ENCODE results near the gene MAP7. TPM values are rescaled to one million over a fixed set of nuclear protein-coding genes. Genes with fewer than 3 reads are reported as not detected.
"Not testable (repeated sequence)": the region's sequence is repeated elsewhere in the genome, so short reads cannot be mapped to it uniquely, and the experiment has no call there.

Gene MAP7
- total RNA-seq, 1 experiment from 2014 or later = 1.3 TPM

DNA sequence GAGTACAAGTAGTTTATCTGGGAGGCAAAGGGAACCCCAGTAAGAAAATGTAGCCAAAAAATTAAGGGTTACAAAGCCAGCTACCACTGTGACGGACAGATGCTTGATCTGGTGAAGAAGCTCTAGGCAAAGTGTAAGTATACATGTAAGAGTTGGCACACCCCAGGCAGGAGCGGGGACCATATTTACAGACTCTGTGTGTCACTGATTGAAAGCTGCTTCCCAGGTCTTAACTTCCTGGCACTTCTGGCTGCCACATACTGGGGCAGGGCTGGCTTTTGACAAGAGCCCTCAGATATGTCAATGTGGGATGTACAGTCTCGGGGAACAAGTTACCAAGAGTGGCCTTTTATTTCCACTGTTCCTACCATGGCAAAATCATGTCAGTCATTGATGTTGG lies 212.6 kb downstream of the MAP7 start:
- DNase-seq (ENCODE audit: low spot score) = no peak

DNA sequence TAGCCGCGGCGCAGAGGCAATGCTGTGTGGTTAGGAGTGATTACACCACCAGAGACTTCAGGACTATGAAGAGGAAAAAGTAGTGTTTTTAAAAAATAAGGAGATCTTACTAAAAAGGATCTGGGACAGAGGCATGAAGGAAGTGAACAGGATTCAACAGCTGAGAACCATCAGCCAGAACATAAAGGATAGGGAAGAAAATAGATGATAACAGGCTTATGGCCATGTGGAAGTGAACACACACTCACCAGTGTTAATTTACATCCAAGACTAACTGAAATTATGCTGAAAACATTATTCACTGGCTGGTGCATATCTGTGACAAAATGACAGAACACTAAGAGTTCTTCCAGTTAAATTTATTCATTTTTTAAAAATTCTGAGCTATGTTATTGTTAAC lies 213.1 kb downstream of the MAP7 start:
- DNase-seq (ENCODE audit: low spot score) = no peak

DNA sequence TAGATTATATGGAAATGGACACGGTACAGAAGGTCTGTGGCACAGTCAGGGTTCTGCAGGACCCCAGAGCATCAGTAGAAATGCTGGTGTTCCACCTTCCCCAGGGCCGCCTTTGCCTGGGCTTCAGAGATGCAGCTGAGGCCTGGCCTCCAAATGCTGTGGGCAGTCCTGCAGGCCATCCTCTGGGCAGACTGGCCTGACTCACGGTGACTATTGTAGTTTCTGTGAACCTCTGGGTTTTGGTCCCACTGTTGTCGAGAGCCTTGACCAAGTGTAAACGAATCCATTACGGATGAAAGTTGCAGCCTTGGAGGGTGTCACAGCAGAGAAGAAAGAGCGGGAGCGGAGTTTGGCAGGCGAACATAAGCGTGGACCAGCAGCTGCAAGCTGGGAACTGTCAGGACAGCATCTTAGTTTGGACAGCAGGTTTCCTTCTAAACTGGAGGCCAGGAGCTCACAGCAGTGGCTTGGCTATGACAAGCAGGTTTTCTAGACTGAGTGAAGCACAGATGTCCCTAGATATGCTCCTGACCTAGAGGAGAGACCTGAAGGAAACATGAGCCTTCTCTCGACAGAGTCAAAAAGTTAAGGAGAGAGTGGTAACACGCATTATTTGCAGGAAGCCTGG lies 214.4 kb downstream of the MAP7 start:
- no peak for DNase-seq (ENCODE audit: low spot score)

GRCh38 chr6:136334853-136335252 lies 215.4 kb downstream of the MAP7 start:
- DNase-seq (ENCODE audit: low spot score) = no peak

- no peak for DNase-seq (ENCODE audit: low spot score)
Observed at GRCh38 chr6:136334465-136334846, 215.8 kb downstream of the MAP7 start.

DNA sequence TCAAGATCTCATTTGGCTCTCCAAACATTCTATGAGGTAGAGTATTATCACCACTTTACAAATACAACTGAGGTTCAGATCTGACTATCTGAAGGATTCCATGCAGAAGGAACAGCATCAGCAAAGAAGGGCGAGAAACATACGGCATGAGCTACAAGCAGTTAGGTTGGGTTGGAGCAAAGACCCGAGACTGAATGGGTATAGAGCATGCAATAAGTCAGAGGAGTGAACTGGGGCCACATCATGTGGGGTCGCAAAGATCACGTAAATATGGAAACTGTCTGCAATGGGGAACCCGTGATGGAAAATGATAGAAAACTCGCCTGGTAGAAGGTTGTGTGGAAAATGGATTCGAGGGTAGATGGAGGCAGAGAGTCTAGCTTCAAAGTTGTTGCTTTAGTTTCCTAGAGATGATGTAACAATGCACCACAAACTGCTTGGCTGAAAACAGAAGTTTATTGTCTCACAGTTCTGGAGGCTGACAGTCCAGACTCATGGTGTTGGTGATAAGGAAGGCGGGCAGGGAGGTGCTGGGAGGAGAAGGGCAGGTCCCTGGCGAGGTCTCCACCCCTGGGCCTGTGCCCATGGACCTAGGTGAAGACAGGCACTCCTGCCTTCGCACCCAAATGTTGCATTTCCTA lies 216.3 kb downstream of the MAP7 start:
- no peak for DNase-seq (ENCODE audit: low spot score)

DNA sequence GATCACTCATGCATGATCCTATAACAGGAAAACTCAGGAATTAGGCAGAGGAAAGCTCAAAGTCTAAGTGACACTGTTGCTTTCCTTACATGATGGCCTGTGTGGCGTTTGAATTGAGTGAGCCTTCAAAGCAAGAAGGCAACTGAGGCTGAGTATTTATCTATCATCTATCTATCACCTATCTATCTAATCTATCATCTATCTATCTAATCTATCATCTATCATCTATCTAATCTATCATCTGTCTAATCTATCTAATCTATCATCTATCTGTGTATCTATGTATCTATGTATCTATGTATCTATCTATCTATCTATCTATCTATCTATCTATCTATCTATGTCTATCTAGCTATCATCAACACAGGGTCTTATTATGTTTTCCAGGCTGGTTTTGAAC lies 218.8 kb downstream of the MAP7 start:
- no peak for DNase-seq (ENCODE audit: low spot score)

DNA sequence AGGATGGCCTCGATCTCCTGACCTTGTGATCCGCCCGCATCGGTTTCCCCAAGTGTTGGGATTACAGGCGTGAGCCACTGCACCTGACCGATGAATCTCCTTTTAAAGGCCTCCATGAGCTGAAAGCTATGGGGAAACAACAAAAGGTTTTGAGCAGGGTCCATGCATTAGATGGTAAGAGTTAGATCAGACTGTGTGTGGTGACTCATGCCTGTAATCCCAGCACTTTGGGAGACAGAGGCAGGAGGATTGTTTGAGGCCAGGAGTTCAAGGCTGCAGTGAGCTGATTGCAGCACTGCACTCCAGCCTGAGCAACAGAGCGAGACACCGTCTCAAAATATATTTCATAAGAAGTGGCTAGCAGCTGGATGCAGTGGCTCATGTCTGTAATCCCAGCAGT lies 219.6 kb downstream of the MAP7 start:
- no peak for DNase-seq (ENCODE audit: low spot score)

GRCh38 chr6:136326038-136326553 lies 224.1 kb downstream of the MAP7 start:
- no peak for DNase-seq (ENCODE audit: low spot score)

- DNase-seq (ENCODE audit: low spot score) = no peak
Observed at GRCh38 chr6:136324686-136325380, 225.4 kb downstream of the MAP7 start.

DNA sequence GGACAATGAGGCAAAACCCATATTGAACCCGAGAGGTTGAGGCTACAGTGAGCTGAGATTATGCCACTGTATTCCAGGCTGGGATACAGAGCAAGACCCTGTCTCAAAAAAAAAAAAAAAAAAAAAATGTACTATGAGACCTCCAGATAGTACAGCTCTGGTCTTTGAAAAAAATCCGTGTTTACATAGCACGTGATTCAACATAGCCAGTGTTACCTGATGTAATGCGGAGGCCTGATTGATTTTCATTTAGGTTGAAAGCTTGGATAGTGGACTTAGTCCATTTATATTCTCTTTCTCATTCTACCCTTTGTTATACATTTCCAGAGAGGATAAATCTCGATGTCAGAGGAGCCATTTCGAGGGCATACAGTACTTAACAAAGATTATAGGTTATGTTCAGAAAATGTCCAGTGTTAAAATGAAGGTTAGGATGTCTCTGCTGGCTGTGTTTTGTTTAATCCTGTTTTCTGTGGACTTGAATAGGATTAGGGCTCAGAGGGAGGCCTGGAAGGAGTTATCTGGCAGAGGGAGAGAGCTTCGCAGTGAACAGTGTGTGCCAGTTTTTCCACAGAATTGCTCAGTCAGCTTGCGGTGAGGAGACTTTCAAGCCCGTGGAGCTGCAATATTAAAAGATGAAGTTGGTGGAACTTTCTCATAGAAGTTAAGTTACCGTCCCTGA lies 226.7 kb downstream of the MAP7 start:
- DNase-seq (ENCODE audit: low spot score) = no peak

- no peak for DNase-seq (ENCODE audit: low spot score)
Observed at GRCh38 chr6:136319732-136320131, 230.5 kb downstream of the MAP7 start.

DNA sequence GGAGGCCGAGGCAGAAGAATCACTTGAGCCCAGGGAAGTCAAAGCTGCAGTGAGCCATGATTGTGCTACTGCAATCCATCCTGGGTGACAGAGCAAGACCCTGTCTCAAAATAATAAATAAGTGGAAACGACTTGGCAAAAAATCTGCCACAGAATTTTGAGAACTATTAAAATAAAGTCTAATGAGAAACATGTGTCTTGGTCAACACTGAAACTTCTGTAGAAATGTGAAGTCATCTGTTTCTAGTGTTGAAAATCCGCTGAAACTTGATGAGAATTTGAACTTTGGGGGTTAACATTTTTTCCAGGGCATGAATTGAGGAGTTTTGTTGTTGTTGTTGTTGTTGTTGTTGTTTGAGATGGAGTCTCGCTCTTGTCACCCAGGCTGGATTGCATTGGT lies 231.5 kb downstream of the MAP7 start:
- no peak for DNase-seq (ENCODE audit: low spot score)

DNA sequence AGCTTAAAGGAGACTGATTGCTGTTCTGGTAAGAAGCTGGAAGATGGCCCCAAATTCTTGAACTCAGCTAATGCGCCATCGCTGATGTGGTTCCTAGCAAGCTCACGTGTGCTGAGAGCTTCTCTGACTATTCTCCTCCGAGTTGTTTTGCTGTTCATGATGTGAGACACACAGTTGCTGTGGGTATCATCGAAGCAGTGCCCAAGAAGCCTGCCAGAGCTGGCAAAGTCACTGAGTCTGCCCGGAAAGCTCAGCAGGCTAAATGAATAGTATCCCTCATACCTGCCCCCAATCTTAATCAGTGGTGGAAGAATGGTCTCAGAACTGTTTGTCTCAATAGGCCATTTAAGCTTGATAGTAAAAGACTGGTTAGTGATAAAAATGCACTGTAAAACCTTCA lies 232.3 kb downstream of the MAP7 start:
- DNase-seq (ENCODE audit: low spot score) = no peak

DNA sequence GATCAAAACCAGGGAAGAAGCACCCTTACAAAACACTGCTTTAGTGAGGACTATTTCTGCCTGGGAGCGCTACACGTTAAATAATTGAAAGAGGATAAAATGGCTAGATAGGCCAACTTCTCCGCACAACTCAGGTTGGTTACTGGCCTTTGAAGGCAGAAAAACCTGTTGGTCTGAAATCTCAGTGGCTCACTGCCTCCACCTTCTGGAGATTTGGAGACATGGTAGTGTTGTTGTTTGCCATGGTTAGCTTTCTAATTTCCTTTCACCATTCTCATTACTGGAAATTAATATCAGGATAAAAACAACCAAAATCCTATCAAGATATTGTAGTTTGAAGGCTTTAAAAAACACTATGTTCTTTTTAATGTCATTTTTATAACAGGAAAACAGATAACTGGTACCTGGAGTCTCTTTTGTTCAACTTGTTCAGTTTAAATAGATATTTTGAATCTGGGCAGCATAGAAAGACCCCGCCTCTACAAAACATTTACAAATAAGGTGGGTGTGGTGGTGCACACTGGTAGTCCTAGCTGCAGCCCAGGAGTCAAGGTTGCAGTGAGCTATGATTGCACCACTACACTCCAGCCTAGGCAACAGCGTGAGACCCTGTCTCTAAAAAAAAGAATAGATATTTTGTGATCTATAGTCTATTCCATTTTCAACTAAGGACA lies 233.1 kb downstream of the MAP7 start:
- DNase-seq (ENCODE audit: low spot score) = peak; percentile 25

GRCh38 chr6:136315594-136315993 lies 234.6 kb downstream of the MAP7 start:
- no peak for DNase-seq (ENCODE audit: low spot score)

- no peak for DNase-seq (ENCODE audit: low spot score)
Observed at GRCh38 chr6:136312975-136313374, 237.2 kb downstream of the MAP7 start.

DNA sequence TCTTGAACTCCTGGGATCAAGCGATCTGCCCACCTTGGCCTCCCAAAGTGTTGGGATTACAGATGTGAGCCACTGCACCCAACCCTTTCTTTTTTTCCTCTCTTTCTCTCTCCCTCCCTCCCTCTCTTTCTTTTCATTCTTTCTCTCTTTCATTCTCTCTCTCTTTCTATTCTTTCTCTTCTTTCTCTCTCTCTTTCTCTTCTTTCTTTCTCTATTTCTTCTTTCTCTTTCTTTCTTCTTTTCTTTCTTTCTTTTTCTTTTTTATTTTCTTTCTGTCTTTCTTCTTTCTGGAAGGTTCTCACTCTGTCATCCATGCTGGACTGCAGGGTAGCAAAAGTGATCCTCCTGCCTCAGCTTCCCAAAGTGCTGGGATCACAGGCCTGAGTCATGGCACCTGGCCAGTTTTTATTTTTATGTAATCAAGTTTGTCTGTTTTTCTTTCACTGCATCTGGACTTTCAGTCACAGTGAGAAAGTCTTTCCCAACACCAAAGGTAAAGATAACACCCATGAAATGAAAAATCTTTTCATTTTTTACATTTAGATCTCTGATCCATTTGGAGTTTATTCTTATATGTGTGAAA lies 240.4 kb downstream of the MAP7 start:
- DNase-seq (ENCODE audit: low spot score) = no peak

DNA sequence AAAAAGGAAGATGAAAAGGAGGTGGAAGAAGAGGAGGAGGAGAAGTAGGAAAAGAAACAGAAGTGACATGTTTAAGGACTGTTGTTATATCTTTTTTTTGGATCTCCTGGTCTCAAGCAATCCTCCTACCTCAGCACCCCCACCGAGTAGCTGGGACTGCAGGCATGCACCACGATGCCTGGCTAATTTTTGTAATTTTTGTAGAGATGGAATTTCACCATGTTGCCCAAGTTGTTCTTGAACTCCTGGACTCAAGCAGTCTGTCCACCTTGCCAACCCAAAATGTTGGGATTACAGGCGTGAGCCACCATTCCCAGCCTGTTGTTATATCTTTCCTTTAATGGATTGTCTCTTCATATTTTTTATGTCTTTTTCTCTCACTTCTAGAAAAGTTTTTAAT lies 241.1 kb downstream of the MAP7 start:
- DNase-seq (ENCODE audit: low spot score) = no peak

DNA sequence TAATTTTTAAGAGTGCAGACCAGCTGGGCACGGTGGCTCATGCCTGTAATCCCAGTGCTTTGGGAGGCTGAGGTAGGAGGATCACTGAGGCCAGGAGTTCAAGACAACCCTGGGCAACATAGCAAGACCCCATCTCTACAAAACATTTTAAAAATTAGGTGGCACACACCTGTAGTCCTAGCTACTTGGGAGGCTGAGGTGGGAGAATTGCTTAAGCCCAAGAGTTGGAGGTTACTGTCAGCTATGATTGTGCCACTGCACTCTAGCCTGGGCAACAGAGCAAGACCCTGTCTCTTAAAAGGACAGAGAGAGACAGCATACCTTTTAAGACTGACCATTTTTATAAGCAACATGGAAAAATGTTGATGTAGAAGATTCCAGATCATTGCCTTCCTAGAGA lies 241.8 kb downstream of the MAP7 start:
- DNase-seq (ENCODE audit: low spot score) = not testable (repeated sequence)

DNA sequence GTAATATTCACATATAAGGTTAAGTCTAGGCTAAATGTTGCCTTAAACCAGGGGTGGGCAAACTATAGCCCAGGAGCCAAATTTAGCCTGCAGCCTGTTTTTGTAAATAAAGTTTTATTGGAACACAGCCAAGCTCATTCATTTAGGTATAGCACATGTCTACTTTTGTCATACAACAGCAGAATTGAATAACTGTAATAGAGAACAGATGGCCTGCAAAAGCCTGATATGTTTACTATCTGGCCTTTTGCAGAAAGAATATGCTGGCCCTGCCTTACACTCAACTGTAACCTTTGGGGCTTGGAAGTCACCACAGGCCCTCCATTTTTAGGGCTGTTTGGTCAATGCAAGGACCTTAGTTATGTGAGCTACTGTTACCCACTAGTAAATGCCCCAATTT lies 242.9 kb downstream of the MAP7 start:
- no peak for DNase-seq (ENCODE audit: low spot score)

- no peak for DNase-seq (ENCODE audit: low spot score)
Observed at GRCh38 chr6:136306466-136306865, 243.8 kb downstream of the MAP7 start.
